WI38 (cell line): ENCODE data around the gene WTAP.

Source experiments
- H3K4me3 ChIP-seq: 2 replicates; pipeline ENCODE4 v1.5.1; 2011; ENCODE audit warnings: low read depth, mild to moderate bottlenecking, control low read depth, low read length
- TF ChIP-seq, protein P1 (sequence below): IDR thresholded peaks from 2 replicates; pipeline ENCODE4 v1.5.1; 2012; ENCODE audit warnings: low read depth, mild to moderate bottlenecking, control low read depth, low read length

WTAP gene

GRCh38 chr6:159751448-159751847 is 24.1 kb downstream of the WTAP start:
- TF ChIP-seq, protein P1, sequence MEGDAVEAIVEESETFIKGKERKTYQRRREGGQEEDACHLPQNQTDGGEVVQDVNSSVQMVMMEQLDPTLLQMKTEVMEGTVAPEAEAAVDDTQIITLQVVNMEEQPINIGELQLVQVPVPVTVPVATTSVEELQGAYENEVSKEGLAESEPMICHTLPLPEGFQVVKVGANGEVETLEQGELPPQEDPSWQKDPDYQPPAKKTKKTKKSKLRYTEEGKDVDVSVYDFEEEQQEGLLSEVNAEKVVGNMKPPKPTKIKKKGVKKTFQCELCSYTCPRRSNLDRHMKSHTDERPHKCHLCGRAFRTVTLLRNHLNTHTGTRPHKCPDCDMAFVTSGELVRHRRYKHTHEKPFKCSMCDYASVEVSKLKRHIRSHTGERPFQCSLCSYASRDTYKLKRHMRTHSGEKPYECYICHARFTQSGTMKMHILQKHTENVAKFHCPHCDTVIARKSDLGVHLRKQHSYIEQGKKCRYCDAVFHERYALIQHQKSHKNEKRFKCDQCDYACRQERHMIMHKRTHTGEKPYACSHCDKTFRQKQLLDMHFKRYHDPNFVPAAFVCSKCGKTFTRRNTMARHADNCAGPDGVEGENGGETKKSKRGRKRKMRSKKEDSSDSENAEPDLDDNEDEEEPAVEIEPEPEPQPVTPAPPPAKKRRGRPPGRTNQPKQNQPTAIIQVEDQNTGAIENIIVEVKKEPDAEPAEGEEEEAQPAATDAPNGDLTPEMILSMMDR: no peak
- no peak overlapping the region for H3K4me3 ChIP-seq

DNA sequence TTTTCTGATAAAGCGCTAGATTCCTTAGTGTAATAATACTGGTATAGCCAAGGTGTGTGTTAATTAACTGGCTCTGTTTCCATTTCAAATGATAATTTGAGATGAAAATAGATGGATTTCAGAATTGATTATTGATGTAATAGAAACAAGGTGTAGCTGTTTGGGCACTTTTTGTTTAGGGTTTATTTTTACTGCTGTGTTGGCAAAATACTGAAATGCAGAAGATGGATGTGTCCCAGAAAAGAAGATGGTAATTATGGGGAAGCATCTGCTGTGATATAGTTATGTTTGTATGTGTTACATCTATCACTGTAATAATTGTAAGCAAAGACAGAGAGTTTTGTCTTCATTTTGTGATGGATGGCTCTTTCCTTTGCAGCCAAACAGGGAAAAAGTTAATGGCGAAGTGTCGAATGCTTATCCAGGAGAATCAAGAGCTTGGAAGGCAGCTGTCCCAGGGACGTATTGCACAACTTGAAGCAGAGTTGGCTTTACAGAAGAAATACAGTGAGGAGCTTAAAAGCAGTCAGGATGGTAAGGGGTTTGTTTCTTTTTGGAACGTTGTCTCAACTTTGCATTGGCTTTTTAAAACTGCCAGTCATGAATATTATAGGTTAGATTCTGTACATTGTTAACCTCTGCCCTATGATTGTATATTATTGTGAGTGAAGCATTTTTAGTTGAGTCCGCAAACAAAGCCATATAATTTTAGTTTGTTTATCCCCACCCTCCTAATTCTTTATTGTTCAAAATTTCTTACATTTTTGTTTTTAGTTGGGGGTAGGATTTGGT is 26.0 kb downstream of the WTAP start:
- H3K4me3 ChIP-seq: no peak overlapping the region
- TF ChIP-seq, protein P1: no peak

DNA sequence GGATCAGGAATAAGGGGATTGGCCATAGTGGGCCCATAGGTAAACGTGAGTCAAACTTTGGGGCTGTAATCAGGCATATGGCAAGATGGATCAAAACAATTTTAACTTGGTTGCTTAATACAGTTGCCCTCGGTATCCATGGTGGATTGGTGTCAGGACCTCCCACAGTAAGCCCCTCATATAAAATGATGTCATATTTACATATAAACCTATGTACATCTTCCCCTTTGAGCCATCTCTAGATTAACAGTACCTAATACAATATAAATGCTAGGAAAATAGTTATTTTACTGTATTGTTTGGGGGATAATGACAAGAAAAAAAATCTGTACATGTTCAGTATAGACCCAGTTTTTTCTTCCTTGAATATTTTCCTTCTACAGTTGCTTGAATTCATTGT is 27.1 kb downstream of the WTAP start:
- no peak overlapping the region for H3K4me3 ChIP-seq
- TF ChIP-seq, protein P1: no peak

DNA sequence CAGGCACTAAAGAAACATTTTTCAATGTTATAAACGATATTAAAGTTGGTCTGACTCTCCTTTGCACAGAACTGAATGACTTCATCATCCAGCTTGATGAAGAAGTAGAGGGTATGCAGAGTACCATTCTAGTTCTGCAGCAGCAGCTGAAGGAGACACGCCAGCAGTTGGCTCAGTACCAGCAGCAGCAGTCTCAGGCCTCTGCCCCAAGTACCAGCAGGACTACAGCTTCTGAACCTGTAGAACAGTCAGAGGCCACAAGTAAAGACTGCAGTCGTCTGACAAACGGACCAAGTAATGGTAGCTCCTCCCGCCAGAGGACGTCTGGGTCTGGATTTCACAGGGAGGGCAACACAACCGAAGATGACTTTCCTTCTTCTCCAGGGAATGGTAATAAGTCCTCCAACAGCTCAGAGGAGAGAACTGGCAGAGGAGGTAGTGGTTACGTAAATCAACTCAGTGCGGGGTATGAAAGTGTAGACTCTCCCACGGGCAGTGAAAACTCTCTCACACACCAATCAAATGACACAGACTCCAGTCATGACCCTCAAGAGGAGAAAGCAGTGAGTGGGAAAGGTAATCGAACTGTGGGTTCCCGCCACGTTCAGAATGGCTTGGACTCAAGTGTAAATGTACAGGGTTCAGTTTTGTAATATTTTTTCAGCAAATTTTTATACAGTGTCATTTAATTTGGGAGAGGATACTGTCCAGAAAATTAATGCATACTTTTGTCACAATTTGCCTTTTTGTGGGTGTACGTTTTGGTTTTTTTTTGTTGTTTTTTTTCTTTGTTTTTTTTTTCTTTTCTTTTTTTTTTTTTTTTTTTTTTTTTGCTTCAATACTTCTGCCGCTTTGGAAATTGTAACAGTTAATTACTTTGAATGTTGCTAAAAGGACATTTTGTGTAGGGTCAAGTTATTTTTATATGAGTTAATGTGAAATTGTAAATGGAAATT is 27.9 kb downstream of the WTAP start:
- TF ChIP-seq, protein P1: no peak
- no peak overlapping the region for H3K4me3 ChIP-seq

GRCh38 chr6:159756508-159756907 is 29.2 kb downstream of the WTAP start:
- TF ChIP-seq, protein P1: no peak
- H3K4me3 ChIP-seq: no peak overlapping the region

- H3K4me3 ChIP-seq: no peak overlapping the region
- TF ChIP-seq, protein P1: peak; percentile 35; the same call in 1 of the 2 replicates
Observed at GRCh38 chr6:159758031-159759001, 31.0 kb downstream of the WTAP start.
